Testis (tissue), 3 donors: Measurements from ENCODE around the gene PUSL1. TPM values are rescaled to one million over a fixed set of nuclear protein-coding genes. Genes with fewer than 3 reads are reported as not detected.
A peak's percentile ranks its signal among the peaks of the same experiment; 100 is the strongest.

Experiments used
- DNase-seq: peaks from one replicate; pipeline ENCODE4 v3.0.0-alpha.2; 2019
- H3K27ac ChIP-seq, 2 donors: fragments of 200-600 bp; sonication (generic); one replicate each; pipeline ENCODE4 v1.5.1; 2019
- H3K27me3 ChIP-seq: fragments of 200-600 bp; sonication (generic); one replicate; pipeline ENCODE4 v1.5.1; 2019
- H3K36me3 ChIP-seq: fragments of 200-600 bp; sonication (generic); one replicate; pipeline ENCODE4 v1.5.1; 2017; ENCODE audit warnings: low read depth; ENCODE audit errors: missing control alignments
- H3K4me1 ChIP-seq: fragments of 200-600 bp; sonication (generic); one replicate; pipeline ENCODE4 v1.5.1; 2019
- H3K4me3 ChIP-seq, 2 donors: fragments of 200-600 bp; sonication (generic); one replicate each; pipeline ENCODE4 v1.5.1; 2017 to 2019
- H3K9me3 ChIP-seq: fragments of 200-600 bp; sonication (generic); one replicate; pipeline ENCODE4 v1.5.1; 2017
- POLR2A ChIP-seq: fragments of 450-650 bp; IDR thresholded peaks from one replicate; pipeline ENCODE4 v1.6.1; 2017; ENCODE audit warnings: antibody characterized with exemption, mild to moderate bottlenecking, moderate library complexity
- WGBS, 2 donors: methylation state at CpG; one replicate each; pipeline ENCODE4 v1.1.5; 2018; 5-methylcytosine and 5-hydroxymethylcytosine counted together
- intact Hi-C: fragments of 100-400 bp; cut with DNase I; formaldehyde crosslinking; loops from one replicate; pipeline ENCODE4 v1.15.1; 2023; ENCODE audit warnings: low total_unique reads
- polyA plus RNA-seq: library from polyadenylated mRNA; stranded (reverse); fragments of 350-450 nt; fragmentation: Illumina TruSeq; extraction: RNeasy Lipid Tissue Mini Kit (QIAGEN cat#74804); gene quantifications from one replicate; pipeline ENCODE4 v1.2.3, GENCODE V29; 2014; ENCODE audit warnings: low read depth, low replicate concordance; ENCODE audit not compliant: insufficient read depth
- total RNA-seq, 2 donors: library from RNA; depleted of rRNA; stranded (reverse); fragments of >200 nt; gene quantifications; one replicate each; pipeline ENCODE4 v1.2.3, GENCODE V29; 2016
- TF ChIP-seq, protein P1 (sequence below), 3 experiments: fragments of 450-650 bp in 2 of 3; fragments of 200-600 bp in 1 of 3; sonication (generic) in 1 of 3; IDR thresholded peaks; one replicate each; pipeline ENCODE4 v1.5.1; 2016 to 2019; ENCODE audit warnings: antibody characterized with exemption in 3 of 3, mild to moderate bottlenecking in 2 of 3, moderate library complexity in 1 of 3

The PUSL1 gene
- total and polyA plus RNA-seq, 3 donors from 2014 or later = 12.4 to 39.0 (median 35.4) TPM

DNA sequence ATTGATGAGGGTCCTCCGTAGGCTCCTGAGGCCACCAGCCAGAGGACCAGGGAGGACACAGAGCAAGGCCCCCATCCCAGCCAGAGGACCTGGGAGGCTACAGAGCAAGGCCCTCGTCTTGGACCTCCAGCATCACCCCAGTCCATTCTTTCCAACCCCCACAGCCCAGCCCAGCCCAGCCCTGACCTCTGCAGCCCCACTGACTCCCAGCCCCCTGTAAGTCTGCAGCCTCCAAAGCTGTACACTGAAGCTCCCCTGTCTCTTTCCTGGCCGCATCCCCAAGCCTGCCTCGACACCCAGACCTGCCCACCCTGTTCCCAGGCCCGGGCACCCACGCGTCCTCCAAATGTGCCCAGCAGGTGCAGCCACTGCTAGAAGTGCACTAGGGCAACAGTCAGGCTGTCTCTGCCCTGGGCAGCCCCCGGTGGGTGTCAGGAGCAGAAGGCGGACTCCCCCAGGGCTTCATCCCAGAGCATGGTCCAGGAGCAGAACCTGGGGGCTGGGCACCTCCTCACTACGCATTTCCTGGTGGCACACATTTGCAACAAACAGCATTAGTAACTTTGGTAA is 38.7 kb downstream of the PUSL1 start:
- H3K4me3 ChIP-seq = no peak overlapping the region
- no peak for DNase-seq
- intact Hi-C loops = no loop called here
- WGBS, 2 donors = 63 to 68% methylated on average over 5 to 10 of the region's 10 CpGs
- H3K9me3 ChIP-seq = no peaks in the 10 kb centered on the region
- no peaks in the 10 kb centered on the region for H3K27me3 ChIP-seq
- peak overlapping the region in 1 of 2 donors; percentile 65 for H3K27ac ChIP-seq
- no peaks in the 10 kb centered on the region for H3K36me3 ChIP-seq
- no peak for TF ChIP-seq POLR2A
- TF ChIP-seq, protein P1, sequence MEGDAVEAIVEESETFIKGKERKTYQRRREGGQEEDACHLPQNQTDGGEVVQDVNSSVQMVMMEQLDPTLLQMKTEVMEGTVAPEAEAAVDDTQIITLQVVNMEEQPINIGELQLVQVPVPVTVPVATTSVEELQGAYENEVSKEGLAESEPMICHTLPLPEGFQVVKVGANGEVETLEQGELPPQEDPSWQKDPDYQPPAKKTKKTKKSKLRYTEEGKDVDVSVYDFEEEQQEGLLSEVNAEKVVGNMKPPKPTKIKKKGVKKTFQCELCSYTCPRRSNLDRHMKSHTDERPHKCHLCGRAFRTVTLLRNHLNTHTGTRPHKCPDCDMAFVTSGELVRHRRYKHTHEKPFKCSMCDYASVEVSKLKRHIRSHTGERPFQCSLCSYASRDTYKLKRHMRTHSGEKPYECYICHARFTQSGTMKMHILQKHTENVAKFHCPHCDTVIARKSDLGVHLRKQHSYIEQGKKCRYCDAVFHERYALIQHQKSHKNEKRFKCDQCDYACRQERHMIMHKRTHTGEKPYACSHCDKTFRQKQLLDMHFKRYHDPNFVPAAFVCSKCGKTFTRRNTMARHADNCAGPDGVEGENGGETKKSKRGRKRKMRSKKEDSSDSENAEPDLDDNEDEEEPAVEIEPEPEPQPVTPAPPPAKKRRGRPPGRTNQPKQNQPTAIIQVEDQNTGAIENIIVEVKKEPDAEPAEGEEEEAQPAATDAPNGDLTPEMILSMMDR (IDR thresholded peaks at IDR 0.05) = no peak
- peaks cover 42% of the 10 kb centered on the region for H3K4me1 ChIP-seq

DNA sequence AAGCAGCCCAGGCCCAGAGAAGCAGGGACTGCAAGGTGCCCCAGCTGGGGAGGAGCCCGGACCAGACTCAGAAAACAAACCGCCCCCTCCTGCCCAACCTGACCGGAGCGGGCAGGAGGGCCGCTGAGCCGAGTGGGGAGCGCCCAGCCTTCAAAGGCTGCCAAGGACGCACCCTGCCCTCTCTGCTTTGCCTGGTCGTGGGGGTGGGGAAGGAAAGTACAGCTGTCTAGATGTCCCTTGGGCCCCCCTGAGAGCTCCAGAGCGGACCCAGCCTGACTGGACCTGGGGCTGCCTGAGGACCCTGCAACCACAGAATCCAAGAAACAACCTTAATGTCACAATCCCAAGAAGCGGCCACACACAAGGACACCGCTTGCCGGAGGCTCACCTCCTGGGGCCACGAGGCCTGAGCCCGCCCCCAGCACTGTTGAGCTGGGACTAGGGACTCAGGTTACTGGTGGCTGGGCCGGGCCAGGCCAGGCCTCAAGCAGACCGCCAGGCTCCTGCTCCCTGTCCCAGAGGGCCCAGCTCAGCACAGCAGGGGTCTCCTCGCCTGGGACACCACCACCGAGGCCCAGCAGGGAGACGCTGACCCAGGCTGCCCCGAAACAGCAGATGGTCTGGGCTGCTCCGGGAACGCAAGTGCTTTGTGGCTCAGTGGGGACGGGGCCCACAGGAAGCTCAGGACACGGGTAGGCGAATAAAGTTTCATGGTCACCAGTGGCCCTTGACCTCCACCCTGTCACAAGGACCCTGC is 39.4 kb downstream of the PUSL1 start:
- Histone ChIP-seq H3K36me3 (no peaks in the 10 kb centered on the region), H3K4me3 (peak overlapping the region; percentile 67 to 70), H3K27me3 (no peaks in the 10 kb centered on the region), H3K27ac (peak overlapping the region; percentile 35 to 65), H3K9me3 (no peaks in the 10 kb centered on the region), H3K4me1 (peaks cover 48% of the 10 kb centered on the region)
- intact Hi-C loops = no loop called here
- no peak for TF ChIP-seq POLR2A
- TF ChIP-seq, protein P1 (IDR thresholded peaks at IDR 0.05) = no peak
- WGBS, 2 donors = 23 to 34% methylated on average over 17 to 26 of the region's 26 CpGs
- peak; percentile 71 for DNase-seq

DNA sequence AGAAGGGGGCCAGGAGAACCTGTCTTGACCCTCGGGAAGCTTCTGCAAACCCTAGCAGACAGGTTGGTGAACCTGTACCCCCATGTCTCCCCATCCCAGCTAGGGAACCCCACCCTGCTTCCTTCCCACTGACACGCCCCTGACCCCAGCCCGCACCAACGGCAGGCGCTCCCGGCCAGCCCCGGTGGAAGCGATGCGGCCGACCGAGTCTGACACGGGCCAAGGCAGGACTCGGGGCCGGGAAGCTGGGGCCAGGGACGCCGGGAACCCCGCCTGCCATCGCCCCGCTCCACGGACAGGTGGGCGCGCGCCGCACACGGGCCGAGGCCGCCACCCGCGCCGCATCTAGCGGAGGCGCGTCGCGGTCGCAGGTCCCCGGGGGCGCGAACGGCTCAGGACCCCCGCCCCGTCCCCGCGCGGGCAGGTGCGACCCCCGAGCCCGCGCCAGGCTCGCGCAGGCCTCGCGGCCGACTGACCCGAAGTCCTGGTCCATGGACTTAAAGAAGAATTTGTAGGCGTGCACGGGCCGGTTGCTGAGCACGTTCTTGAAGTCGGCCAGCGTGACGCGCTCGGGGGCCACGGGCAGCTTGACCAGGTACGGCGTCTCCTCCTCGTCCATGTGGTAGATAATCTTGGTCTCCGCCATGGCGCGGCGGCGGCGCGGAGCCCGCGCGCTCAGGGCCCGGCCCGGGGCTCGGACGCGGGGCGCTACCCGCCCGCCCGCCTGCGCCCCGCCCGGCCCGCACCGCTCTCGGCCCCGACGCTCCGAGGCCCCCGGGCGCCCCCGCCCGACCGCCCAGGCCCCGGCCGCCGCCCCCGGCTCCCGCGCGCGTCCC is 40.2 kb downstream of the PUSL1 start:
- no peaks in the 10 kb centered on the region for H3K36me3 ChIP-seq
- H3K27ac ChIP-seq = peak overlapping the region; percentile 35 to 65
- TF ChIP-seq, protein P1 (IDR thresholded peaks at IDR 0.05) = no peak
- TF ChIP-seq POLR2A = no peak
- H3K4me3 ChIP-seq = peak overlapping the region; percentile 67 to 70
- no peaks in the 10 kb centered on the region for H3K9me3 ChIP-seq
- H3K27me3 ChIP-seq = no peaks in the 10 kb centered on the region
- WGBS, 2 donors = 1% methylated on average over 20 to 30 of the region's 109 CpGs
- intact Hi-C loops = no loop called here
- peaks cover 56% of the 10 kb centered on the region for H3K4me1 ChIP-seq
- DNase-seq = no peak

DNA sequence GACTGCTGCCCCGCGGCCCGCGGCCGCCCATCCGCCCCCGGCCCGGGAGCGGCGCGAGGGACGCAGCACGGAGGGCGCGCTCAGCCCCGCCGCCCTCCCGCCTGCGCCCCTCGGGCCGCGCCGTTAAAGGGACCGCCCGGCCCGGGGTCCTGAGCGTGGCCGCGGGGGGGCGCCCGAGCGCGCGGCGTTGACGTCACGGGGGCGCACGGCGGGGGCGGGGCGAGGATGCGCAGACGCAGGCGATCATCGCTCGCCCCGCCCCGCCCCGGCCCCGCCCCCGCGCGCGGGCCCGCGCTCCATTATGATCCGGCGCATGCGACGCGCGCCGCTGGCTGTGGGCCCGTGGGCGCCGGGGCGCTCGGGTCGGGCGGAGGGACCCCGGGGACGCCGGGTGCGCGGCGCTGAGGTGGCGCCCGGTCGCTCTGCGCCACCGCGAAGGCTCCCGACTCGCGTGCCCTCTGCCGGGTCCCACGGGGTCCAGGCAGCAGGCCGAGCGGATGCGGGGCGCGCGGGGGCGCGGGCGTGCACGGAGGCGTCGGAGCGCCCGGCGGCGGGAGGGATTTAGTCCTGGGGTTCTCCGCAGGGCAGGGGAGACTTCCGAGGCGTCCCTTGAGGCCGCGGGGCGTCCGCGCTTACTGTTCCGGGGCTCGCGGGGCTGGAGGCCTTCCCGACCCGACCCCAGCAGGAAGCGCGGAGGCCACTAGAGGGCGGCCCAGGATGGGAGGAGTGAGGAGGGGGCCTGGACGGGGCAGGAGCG is 41.0 kb downstream of the PUSL1 start, which contains the start of gene DVL1:
TSS of gene DVL1 (minus strand) at position 163 of the 757 bp plus-strand sequence. CDS start 353 bp downstream, outside the sequence.
- H3K4me3 ChIP-seq = peak within 1 kb of the TSS; percentile 67 to 75
- WGBS, 2 donors = 1% methylated on average over 34 of the region's 122 CpGs; no CpG with 5 or more reads in 1 of the 2 donors
- no peaks in the 10 kb centered on the region for H3K9me3 ChIP-seq
- H3K36me3 ChIP-seq = no peaks in the 10 kb centered on the region
- peaks cover 64% of the 10 kb centered on the region for H3K4me1 ChIP-seq
- H3K27me3 ChIP-seq = no peaks in the 10 kb centered on the region
- TF ChIP-seq, protein P1 (IDR thresholded peaks at IDR 0.05) = peak; percentile 37 to 52 (median 44)
- no peak for TF ChIP-seq POLR2A
- peak within 1 kb of the TSS; percentile 66 to 90 for H3K27ac ChIP-seq
- intact Hi-C loops = no loop called here
- peak; percentile 60 for DNase-seq
